GM10266 (cell line): Measurements from ENCODE around the gene RRP15.

Experiments used
- DNase-seq: peaks from one replicate; pipeline ENCODE4 v3.0.0; 2012; ENCODE audit errors: extremely low spot score
- TF ChIP-seq, protein P1 (sequence below): IDR thresholded peaks from 2 replicates; pipeline ENCODE4 v1.5.1; 2012; ENCODE audit warnings: mild to moderate bottlenecking, low read depth; ENCODE audit not compliant: control insufficient read depth, insufficient read depth; ENCODE audit errors: missing control alignments

RRP15 gene

DNA sequence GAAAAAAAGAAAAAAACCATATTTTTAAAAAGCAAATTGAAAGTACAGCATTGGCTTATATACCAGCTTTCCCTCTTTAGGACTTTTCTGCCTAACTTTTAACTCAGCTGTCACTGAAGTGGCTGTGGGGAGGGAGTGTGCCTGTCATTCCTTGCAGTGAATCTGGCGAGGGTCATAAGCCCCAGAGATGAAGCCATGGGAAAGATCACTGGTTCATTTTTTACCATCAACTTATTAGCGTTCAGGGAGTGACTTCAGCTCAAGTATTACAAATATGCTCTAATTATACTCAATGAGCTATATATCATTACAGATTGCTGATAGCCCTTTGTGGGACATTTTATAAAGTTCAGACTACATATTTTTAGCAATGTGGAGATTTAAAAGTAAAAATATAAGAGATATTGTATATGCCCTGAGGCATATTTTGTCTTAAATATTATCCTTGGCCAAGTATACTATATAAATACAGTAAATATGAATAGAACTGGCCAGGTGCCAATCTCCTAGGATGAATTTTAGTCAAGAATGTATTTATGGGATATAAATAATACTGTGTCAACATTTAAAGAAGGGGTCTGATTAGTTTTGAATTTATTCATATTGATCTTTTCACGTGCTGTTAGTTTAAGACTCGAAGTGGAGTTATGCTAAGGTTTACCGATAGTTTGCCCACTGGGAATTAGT is 64.4 kb downstream of the RRP15 start:
- TF ChIP-seq, protein P1, sequence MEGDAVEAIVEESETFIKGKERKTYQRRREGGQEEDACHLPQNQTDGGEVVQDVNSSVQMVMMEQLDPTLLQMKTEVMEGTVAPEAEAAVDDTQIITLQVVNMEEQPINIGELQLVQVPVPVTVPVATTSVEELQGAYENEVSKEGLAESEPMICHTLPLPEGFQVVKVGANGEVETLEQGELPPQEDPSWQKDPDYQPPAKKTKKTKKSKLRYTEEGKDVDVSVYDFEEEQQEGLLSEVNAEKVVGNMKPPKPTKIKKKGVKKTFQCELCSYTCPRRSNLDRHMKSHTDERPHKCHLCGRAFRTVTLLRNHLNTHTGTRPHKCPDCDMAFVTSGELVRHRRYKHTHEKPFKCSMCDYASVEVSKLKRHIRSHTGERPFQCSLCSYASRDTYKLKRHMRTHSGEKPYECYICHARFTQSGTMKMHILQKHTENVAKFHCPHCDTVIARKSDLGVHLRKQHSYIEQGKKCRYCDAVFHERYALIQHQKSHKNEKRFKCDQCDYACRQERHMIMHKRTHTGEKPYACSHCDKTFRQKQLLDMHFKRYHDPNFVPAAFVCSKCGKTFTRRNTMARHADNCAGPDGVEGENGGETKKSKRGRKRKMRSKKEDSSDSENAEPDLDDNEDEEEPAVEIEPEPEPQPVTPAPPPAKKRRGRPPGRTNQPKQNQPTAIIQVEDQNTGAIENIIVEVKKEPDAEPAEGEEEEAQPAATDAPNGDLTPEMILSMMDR = no peak
- no peak for DNase-seq

DNA sequence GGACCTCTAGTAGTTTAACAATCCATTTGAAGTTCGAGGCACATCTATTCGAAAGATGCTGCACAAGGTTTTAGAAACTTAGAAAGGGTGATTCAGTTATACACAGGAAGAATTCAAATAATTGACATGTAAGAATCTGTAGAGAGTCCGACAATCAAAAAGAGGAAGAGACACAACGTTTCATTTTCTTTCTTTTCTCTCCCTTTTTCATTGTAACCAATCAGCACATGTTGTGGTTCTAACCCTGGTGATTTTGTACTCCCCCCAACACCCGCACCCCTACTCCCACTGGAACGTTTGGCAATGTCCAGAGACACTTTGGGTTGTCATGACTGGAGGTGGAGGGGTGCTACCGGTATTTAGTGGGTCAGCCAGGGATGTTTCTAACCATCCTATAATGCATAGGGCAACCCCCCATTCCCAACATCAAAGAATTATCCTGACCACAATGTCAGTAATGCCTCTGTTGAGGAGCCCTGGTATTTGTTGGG is 65.0 kb downstream of the RRP15 start:
- no peak for DNase-seq
- TF ChIP-seq, protein P1 = no peak

DNA sequence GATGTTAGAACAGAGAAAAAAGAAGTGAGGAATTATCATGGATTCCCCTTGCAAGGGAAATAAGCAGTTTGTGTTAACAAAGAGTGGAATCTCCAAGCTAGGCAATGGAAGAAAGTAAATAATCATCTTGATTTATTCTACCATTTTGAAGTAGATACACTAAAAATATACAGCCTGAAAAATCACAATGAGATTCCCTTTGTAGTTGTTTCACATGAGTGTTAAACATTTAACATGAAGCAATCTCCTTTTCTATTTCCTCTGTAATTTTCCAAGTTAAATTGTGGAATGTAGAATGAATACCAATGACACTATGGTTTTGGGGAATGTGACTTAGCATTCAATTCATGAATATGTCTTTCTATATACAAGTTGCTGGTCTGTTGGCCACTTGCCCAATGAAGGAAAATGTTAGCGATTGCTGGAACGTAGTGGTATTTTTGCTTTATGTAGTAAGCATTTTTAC is 65.7 kb downstream of the RRP15 start:
- DNase-seq = no peak
- TF ChIP-seq, protein P1 = no peak

DNA sequence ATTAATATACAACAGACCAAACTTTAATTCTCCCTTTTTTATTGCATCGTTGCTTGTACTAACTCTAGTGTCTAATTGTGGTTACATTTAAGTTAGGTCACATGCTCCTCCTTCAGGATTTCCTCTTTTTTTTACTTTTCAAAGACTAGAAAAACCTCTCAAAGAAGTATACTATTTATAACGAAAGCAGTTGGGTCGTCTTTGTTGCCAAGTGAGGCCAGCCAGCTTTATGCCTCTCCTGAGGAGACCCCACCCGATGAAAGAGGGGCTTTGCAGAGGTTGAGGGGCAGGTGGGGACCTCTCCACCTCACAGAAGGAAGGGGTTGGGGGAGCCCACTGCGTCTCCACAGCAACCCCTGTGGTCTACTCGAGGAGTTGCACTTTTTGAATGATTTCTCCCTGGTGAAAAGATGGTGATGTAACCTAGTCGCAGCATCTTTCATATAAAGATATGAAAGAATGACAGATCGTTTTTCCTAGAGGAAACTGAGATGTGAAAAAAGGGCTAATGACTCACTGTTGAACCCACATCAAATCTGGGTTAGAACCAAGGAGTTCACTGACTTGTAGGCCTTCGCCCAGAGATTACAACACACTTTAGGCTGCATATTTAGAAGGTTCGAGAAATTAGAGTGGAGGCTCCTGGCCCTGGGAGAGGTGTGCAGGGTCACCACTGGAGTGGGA is 66.4 kb downstream of the RRP15 start:
- TF ChIP-seq, protein P1 = peak; percentile 31
- peak; percentile 47 for DNase-seq

DNA sequence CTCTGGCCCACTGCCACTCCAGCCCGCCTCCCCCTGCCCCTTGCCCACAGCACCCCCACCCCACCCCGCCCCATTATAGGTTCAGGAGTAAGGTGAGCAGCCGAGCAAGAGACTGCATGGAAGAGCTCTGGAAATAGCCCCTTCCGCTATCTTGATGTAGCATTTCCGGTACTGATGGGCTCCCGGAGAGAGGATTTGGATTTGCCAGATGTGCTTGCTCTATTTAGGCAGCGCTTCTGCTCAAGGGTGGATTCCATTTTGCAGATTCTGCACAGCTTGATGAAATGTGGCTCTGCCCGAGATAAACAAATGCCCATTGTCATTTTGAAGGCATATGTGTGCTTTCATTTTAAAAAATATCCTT is 67.0 kb downstream of the RRP15 start:
- no peak for DNase-seq
- TF ChIP-seq, protein P1 = no peak

DNA sequence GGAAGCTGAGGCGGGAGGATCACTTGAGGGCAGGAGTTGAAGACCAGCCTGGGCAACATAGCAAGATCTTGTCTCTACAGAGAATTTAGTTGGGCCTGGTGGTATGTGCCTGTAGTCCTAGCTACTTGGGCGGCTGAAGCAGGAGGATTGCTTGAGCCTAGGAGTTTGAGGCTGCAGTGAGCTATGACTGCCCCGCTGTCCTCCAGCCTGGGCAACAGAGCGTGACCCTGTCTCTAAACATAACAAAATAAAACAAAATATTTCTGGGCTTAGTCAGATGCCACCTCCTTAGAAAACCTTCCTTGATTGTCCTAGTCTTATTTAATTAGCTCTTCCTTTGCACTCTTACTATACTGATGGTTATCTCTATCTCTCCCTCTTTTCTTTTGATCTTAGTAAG is 68.6 kb downstream of the RRP15 start:
- TF ChIP-seq, protein P1 = no peak
- DNase-seq = no peak

DNA sequence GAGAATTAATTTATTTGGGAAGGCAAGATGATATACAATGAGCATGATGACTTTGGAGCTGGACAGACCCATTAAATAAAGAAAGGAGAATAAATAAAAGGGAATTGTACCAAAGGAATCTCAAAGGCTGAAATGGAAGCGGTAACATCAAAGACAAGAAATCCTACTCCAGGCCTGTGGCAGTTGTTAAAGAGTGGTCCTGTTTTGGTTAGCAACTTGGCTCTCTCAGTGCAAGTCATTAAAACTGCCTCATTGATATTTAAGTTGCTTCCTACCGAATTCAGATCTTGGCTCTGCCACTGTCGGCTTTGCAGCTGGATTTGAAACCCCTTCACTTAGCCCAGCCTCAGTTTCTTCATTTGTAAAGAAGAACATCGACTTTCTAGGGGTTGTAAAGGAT is 70.2 kb downstream of the RRP15 start:
- TF ChIP-seq, protein P1 = no peak
- no peak for DNase-seq
